Measurements from ENCODE around the gene PRR7. TPM values are rescaled to one million over a fixed set of nuclear protein-coding genes. Genes with fewer than 3 reads are reported as not detected.

The PRR7 gene
- total RNA-seq, 2 donors from 2014 or later = 3.9 to 5.0 TPM

DNA sequence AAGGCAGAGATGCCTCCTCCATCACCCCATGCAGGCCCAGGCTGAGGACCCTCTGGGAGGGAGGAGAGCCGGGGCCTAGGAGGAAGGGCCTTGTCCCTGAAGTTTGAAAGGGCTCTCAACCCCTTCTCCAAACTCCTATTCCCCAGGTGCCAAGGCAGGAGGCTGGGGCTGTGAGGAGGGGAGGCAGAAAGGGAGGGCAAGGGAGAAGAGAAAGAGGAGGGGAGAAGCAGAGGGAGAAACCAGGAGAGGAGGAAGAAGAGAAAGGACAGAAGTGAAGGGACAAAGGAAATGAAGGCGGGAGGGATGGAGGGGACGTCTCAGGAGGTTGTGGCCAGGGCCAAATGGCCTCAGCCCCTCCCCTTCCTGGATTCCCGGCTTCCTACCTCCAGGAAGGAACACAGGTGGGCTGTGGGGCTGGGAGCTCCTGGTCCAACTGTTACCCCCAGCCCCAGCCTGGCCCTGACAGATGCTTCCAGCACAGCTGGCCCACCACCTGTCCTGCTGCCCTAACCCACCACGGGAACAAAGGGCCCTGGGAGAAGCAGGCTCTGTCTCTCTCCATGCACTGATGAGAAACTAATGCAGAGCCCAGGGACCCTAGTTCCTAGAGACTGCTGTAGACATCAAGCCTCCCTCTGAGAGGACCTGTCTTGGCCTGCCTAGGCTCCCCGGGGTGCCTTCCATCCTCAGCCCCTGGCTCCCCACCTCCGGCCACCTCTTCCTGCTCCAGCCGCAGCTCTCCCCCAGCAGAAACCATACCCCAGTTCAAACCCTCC, 23.3 kb downstream of the PRR7 start:
- Histone ChIP-seq H3K27ac (no peak overlapping the region), H3K27me3 (peaks cover 3% of the 10 kb centered on the region), H3K4me3 (no peak overlapping the region), H3K9ac (ENCODE audit: low read depth in 2 of 2, low read length in 2 of 2) (no peak overlapping the region), H3K36me3 (no peaks in the 10 kb centered on the region), H3K9me3 (no peaks in the 10 kb centered on the region), H3K4me1 (peaks cover 9% of the 10 kb centered on the region)
- intact Hi-C loops (cut with DNase I) = no loop called here
- no peak for TF ChIP-seq CTCF (IDR thresholded peaks at IDR 0.05)
- no peak for DNase-seq

DNA sequence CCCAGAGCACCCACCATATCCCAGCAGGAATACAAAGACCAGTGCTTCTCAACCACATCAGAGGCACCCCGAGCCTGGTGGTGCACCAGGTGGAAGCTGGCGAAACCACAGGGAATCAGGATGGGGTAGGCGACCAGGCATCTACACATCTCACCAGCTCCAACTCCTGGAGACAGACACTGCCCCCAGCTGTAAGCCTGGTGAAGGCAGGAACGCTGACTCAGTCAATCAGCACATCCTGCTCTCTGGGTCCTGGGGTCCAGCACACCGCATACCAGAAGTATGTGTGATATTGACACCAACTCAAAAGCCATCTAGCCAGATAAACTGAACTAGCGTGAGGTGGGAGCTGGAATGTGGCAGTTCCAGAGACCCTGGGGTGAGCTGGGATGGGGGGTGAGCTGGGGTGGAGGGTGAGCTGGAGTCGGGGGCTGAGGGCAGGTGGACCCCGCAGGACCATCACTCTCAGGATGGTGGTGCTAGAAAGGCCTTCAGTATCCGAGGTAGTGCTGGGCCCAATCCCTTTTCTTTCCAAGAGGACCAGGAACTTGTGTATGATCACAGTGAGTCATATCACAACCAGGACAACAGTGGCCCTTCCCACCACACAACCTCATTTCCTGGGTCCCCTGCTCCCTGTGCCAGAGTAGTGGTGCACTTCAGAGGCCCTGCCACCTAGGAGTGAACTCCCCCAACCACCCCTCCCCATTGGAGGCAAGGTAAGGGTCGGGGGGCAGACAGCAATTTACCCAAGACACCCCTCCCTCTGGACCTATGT, 24.3 kb downstream of the PRR7 start:
- H3K9ac ChIP-seq (ENCODE audit: low read depth in 2 of 2, low read length in 2 of 2) = no peak overlapping the region
- H3K9me3 ChIP-seq = no peaks in the 10 kb centered on the region
- no peak overlapping the region for H3K27ac ChIP-seq
- no peak overlapping the region for H3K4me3 ChIP-seq
- no peak for TF ChIP-seq CTCF (IDR thresholded peaks at IDR 0.05)
- peaks cover 3% of the 10 kb centered on the region for H3K27me3 ChIP-seq
- no peak for DNase-seq
- no peaks in the 10 kb centered on the region for H3K36me3 ChIP-seq
- intact Hi-C loops (cut with DNase I) = no loop called here
- H3K4me1 ChIP-seq = peaks cover 9% of the 10 kb centered on the region

- peaks cover 9% of the 10 kb centered on the region for H3K4me1 ChIP-seq
Observed at GRCh38 chr5:177471610-177472356, 25.2 kb downstream of the PRR7 start.

DNA sequence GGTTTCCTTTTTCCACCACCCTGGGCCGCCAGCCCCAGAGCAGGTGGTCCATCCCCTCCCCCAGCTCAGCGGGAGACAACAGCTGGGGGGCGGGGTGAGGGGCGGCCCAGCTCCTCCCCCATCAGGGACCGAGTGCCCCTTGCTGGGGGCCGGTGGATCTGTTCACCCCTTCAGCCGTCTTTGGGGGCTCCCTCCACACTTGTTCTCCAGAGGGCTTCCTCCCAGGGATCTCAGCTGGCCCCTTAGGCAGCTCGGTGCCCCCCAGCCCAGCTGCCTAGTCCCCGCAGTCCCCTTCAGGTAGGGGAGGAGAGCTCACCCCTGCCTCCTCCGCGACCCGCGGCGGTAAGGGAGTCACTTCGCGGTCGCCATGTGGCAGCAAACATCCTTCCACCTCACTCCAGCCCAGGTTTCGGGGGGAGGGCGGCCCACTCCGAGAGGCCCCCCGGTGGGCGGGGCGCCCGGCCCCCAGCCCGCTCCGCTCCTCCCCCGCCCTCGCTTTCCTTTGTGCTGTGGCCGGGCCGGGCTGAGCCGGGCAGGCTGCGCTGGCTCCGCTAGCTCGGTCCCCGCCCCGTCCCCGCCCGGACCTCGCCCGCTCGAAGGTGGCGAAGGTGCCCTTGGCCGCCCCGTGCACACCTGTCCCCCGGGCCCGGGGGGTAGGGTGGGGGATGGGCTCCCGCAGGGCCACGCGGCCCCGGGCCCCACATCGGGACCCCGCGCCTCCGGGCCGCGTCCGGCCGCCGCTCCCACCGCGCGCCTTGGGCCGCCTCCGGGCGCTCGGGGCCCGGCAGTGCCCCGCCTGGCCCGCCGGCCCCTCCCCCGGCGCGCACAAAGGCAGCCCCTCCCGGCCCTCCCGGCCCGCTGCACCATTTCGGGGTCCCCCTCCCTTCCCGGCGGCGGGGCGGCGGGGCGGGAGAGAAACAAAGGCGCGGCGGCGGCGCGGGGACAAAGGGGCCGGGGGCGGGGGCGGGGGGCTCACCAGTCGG, 26.1 kb downstream of the PRR7 start:
- TF ChIP-seq CTCF (IDR thresholded peaks at IDR 0.05) = no peak
- intact Hi-C loops (cut with DNase I) = no loop called here
- H3K4me1 ChIP-seq = peaks cover 9% of the 10 kb centered on the region
- H3K27ac ChIP-seq = no peak overlapping the region
- DNase-seq = no peak
- H3K27me3 ChIP-seq = peaks cover 3% of the 10 kb centered on the region
- H3K4me3 ChIP-seq = peak overlapping the region; percentile 55
- no peaks in the 10 kb centered on the region for H3K9me3 ChIP-seq
- H3K9ac ChIP-seq (ENCODE audit: low read depth in 2 of 2, low read length in 2 of 2) = peak overlapping the region; percentile 9 to 69
- no peaks in the 10 kb centered on the region for H3K36me3 ChIP-seq

More at GRCh38 chr5:177471610-177472356, 25.2 kb downstream of the PRR7 start:
- no peaks in the 10 kb centered on the region for H3K36me3 ChIP-seq
- peaks cover 3% of the 10 kb centered on the region for H3K27me3 ChIP-seq
- no peaks in the 10 kb centered on the region for H3K9me3 ChIP-seq
- TF ChIP-seq CTCF (IDR thresholded peaks at IDR 0.05) = no peak
- DNase-seq = no peak
- peak overlapping the region; percentile 55 for H3K4me3 ChIP-seq
- H3K27ac ChIP-seq = no peak overlapping the region
- intact Hi-C loops (cut with DNase I) = no loop called here
- H3K9ac ChIP-seq (ENCODE audit: low read depth in 2 of 2, low read length in 2 of 2) = peak overlapping the region in 1 of 2 donors; percentile 40

All from colonic mucosa (tissue), 4 donors.